ENCODE data around the gene IL1A. TPM values are rescaled to one million over a fixed set of nuclear protein-coding genes. Genes with fewer than 3 reads are reported as not detected.

The IL1A gene
- total RNA-seq, 3 donors from 2014 or later = 0.44 TPM; not detected in 2

GRCh38 chr2:112807233-112807807 lies 23.0 kb upstream of the IL1A start:
- Histone ChIP-seq H3K36me3 (no peaks in the 10 kb centered on the region), H3K4me1 (no peaks in the 10 kb centered on the region), H3K27ac (no peak overlapping the region), H3K9me3 (no peaks in the 10 kb centered on the region), H3K4me3 (no peak overlapping the region), H3K27me3 (no peaks in the 10 kb centered on the region)
- DNase-seq (ENCODE audit: low spot score in 2 of 2) = no peak
- TF ChIP-seq POLR2AphosphoS5 (IDR thresholded peaks at IDR 0.05) = no peak
- TF ChIP-seq, protein P1, sequence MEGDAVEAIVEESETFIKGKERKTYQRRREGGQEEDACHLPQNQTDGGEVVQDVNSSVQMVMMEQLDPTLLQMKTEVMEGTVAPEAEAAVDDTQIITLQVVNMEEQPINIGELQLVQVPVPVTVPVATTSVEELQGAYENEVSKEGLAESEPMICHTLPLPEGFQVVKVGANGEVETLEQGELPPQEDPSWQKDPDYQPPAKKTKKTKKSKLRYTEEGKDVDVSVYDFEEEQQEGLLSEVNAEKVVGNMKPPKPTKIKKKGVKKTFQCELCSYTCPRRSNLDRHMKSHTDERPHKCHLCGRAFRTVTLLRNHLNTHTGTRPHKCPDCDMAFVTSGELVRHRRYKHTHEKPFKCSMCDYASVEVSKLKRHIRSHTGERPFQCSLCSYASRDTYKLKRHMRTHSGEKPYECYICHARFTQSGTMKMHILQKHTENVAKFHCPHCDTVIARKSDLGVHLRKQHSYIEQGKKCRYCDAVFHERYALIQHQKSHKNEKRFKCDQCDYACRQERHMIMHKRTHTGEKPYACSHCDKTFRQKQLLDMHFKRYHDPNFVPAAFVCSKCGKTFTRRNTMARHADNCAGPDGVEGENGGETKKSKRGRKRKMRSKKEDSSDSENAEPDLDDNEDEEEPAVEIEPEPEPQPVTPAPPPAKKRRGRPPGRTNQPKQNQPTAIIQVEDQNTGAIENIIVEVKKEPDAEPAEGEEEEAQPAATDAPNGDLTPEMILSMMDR (IDR thresholded peaks at IDR 0.05) = no peak
- intact Hi-C loops (cut with DNase I; ENCODE audit: low total_unique reads) = no loop called here

GRCh38 chr2:112805542-112805941 lies 21.2 kb upstream of the IL1A start:
- no peak for DNase-seq (ENCODE audit: low spot score in 2 of 2)
- intact Hi-C loops (cut with DNase I; ENCODE audit: low total_unique reads) = no loop called here
- no peak overlapping the region for H3K27ac ChIP-seq

DNA sequence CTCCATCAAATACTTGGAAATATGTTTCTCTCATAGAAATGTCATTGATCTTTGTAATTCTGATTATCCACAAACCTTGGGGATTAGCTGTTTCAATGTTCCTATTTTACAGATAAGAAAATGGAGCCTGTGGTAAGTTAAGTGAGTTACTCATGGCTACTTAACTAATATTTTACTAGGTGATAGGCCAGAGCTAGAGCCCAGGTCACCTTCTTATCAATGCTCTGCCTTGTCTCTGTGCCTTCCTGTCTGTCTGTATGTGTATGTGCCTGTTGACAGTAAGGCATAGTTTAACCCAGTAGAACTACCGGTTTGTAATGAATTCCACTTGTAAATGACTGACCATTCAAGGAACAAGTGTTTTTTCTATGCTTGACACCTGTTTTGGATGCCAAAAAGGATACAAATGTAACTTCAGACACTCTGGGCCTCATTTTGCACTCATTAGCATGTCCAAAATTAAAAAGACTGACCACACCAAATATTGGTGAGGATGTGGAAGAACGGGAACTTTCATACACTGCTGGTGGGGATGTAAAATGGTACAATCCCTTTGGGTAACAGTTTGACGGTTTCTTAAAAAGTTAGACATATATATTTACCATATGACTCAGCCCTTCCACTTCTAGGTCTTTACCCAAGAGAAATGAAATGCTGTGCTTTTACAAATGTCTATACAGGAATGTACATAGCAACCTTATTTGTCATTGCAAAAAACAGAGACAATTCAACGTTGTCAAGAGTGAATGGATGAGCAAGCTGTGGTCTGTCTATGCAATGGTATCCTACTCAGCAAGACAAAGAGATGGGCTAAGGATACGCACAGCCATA lies 19.6 kb upstream of the IL1A start:
- no peak for TF ChIP-seq POLR2A (IDR thresholded peaks at IDR 0.05)
- TF ChIP-seq, protein P1 (IDR thresholded peaks at IDR 0.05) = no peak
- no peak for TF ChIP-seq POLR2AphosphoS5 (IDR thresholded peaks at IDR 0.05)
- H3K4me3 ChIP-seq = no peak overlapping the region
- no peak for DNase-seq (ENCODE audit: low spot score in 2 of 2)
- H3K4me1 ChIP-seq = no peaks in the 10 kb centered on the region
- no peaks in the 10 kb centered on the region for H3K36me3 ChIP-seq
- no peaks in the 10 kb centered on the region for H3K9me3 ChIP-seq
- no peak overlapping the region for H3K27ac ChIP-seq
- intact Hi-C loops (cut with DNase I; ENCODE audit: low total_unique reads) = no loop called here
- no peaks in the 10 kb centered on the region for H3K27me3 ChIP-seq

More at GRCh38 chr2:112805542-112805941, 21.2 kb upstream of the IL1A start:
- no peaks in the 10 kb centered on the region for H3K9me3 ChIP-seq
- H3K36me3 ChIP-seq = no peaks in the 10 kb centered on the region
- no peaks in the 10 kb centered on the region for H3K4me1 ChIP-seq
- TF ChIP-seq, protein P1 (IDR thresholded peaks at IDR 0.05) = no peak
- TF ChIP-seq POLR2A (IDR thresholded peaks at IDR 0.05) (no peak), POLR2AphosphoS5 (IDR thresholded peaks at IDR 0.05) (no peak)
- H3K4me3 ChIP-seq = no peak overlapping the region
- no peaks in the 10 kb centered on the region for H3K27me3 ChIP-seq

DNA sequence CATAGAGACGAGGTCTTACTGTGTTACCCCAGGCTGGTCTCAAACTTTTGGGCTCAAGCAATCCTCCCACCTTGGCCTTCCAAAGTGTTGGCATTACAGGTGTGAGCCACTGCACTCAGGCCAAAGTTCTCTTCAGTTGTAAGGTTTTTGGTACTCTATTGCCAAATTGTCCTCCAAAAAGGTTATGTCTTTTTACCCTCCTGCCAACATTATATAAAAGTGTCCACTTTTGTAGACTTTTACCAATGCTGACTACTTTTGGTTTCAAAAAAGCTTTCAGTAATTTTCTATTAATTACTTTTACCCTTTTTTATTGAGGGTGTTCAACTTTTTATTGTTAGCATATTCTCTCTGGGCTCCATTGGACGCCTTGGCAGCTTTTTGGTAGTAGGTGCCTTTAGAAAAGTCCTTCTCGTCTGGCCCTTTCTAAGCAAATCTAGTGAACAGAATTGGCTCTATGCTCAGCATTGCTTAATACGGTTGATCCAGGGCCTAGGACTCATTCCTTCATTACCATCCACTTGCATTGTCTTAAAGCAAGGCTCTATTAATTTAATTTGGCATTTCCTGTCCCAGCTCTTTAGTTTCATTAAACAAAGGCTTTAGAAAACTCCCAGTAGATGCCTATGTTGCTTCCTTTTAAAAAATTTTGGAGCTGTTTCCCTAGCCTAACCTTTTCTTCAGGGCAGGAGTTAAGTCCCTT lies 16.7 kb upstream of the IL1A start:
- DNase-seq (ENCODE audit: low spot score in 2 of 2) = no peak
- Histone ChIP-seq H3K9me3 (no peaks in the 10 kb centered on the region), H3K4me3 (no peak overlapping the region), H3K4me1 (no peaks in the 10 kb centered on the region), H3K27ac (no peak overlapping the region), H3K36me3 (no peaks in the 10 kb centered on the region), H3K27me3 (no peaks in the 10 kb centered on the region)
- TF ChIP-seq POLR2A (IDR thresholded peaks at IDR 0.05) = no peak
- TF ChIP-seq, protein P1 (IDR thresholded peaks at IDR 0.05) = no peak
- no peak for TF ChIP-seq POLR2AphosphoS5 (IDR thresholded peaks at IDR 0.05)
- intact Hi-C loops (cut with DNase I; ENCODE audit: low total_unique reads) = no loop called here
